ENCODE results near the gene CFAP65. TPM values are rescaled to one million over a fixed set of nuclear protein-coding genes. Genes with fewer than 3 reads are reported as not detected.

Gene CFAP65
- total and polyA plus RNA-seq, 2 of the 4 experiments (the other 2 are of a cell fraction), result not detected

- Histone ChIP-seq H2AFZ (replicated peaks; ENCODE audit: low read length, poor library complexity) (no peak overlapping the region), H4K8ac (ENCODE audit: low read depth in 2 of 2, low read length in 2 of 2) (no peak overlapping the region), H3K18ac (ENCODE audit: low read depth, low read length) (no peak overlapping the region), H2AK9ac (replicated peaks; ENCODE audit: low read depth, low read length, poor library complexity) (no peak overlapping the region), H2AK5ac (ENCODE audit: low read depth, low read length) (no peak overlapping the region), H4K5ac (ENCODE audit: low read depth, low read length) (no peak overlapping the region), H3K4me2 (ENCODE audit: low read depth, low read length) (no peak overlapping the region), H3K56ac (ENCODE audit: extremely low read depth, insufficient read depth, low read length) (no peak overlapping the region), H3K36me3 (ENCODE audit: control insufficient read depth, insufficient read depth, low read length) (no peaks in the 10 kb centered on the region), H3K23ac (ENCODE audit: low read depth, low read length) (no peak overlapping the region), H4K20me1 (ENCODE audit: insufficient read depth, low read length) (peaks cover 3% of the 10 kb centered on the region; the same call in 1 of the 2 replicates), H2BK20ac (ENCODE audit: low read depth, low read length) (no peak overlapping the region), H2BK120ac (ENCODE audit: low read depth, low read length) (no peak overlapping the region), H2BK5ac (ENCODE audit: low read depth, low read length, poor library complexity, severe bottlenecking) (no peak overlapping the region), H3K14ac (replicated peaks; ENCODE audit: low read depth, low read length) (no peak overlapping the region), H3K4me1 (ENCODE audit: control insufficient read depth, insufficient read depth, low read length) (0 out of 2 replicates have a peak, but pooled peaks cover 2% of the 10 kb centered on the region), H4K91ac (ENCODE audit: insufficient read depth, low read depth, low read length) (no peak overlapping the region), H3K27ac (ENCODE audit: insufficient read depth, low read length) (no peak overlapping the region), H3K9ac (ENCODE audit: low read depth, low read length) (no peak overlapping the region), H3K79me1 (ENCODE audit: low read depth in 1 of 2, low read length in 2 of 2) (no peaks in the 10 kb centered on the region), H3K4ac (ENCODE audit: low read depth, low read length) (no peak overlapping the region), H3K4me3 (ENCODE audit: insufficient read depth, low read depth, low read length) (no peak overlapping the region), H3K9me3 (ENCODE audit: control insufficient read depth, insufficient read depth, low read length) (no peaks in the 10 kb centered on the region), H3K9me1 (ENCODE audit: insufficient read depth, low read length) (no peaks in the 10 kb centered on the region; the same call in 1 of the 2 replicates), H3K27me3 (ENCODE audit: control insufficient read depth, insufficient read depth, low read length) (peaks cover 78% of the 10 kb centered on the region), H2BK15ac (ENCODE audit: low read depth, low read length) (no peak overlapping the region)
- no peak for TF ChIP-seq CEBPB (IDR thresholded peaks at IDR 0.05; ENCODE audit: low read depth, low read length)
- no peak for TF ChIP-seq FOS (IDR thresholded peaks at IDR 0.05; ENCODE audit: low read depth, low read length)
- TF ChIP-seq MXI1 (IDR thresholded peaks at IDR 0.05; ENCODE audit: borderline replicate concordance, low read depth, low read length), result no peak
- TF ChIP-seq SMC3 (IDR thresholded peaks at IDR 0.05; ENCODE audit: low read depth, low read length), result no peak
- no peak for TF ChIP-seq CTCF (conservative IDR thresholded peaks at IDR 0.05; ENCODE audit: low read depth, low read length)
- TF ChIP-seq RAD21 (IDR thresholded peaks at IDR 0.05; ENCODE audit: low read length), result no peak
- no peak for TF ChIP-seq USF2 (IDR thresholded peaks at IDR 0.05; ENCODE audit: low read depth, low read length)
- no peak for TF ChIP-seq MAFK (IDR thresholded peaks at IDR 0.05; ENCODE audit: low read depth, low read length)
- no peak for TF ChIP-seq MAZ (IDR thresholded peaks at IDR 0.05; ENCODE audit: borderline replicate concordance, low read depth, low read length)
- TF ChIP-seq RFX5 (IDR thresholded peaks at IDR 0.05; ENCODE audit: low read depth, low read length), result no peak
- no peak for TF ChIP-seq RCOR1 (IDR thresholded peaks at IDR 0.05; ENCODE audit: insufficient replicate concordance, low read length)
- no peak for TF ChIP-seq NFE2L2 (IDR thresholded peaks at IDR 0.05; ENCODE audit: low read depth, low read length)
- no peak for TF ChIP-seq POLR2A (IDR thresholded peaks at IDR 0.05; ENCODE audit: low read depth, low read length)
- no peak for TF ChIP-seq ELK1 (IDR thresholded peaks at IDR 0.05; ENCODE audit: borderline replicate concordance, low read depth, low read length)
- no TSS peak for BruUV-seq (replicated peaks)
- DNase-seq, result no peak
- dilution Hi-C loops (cut with HindIII; ENCODE audit: low sequenced_read_pairs, unreplicated experiment) (no loop called here), in situ Hi-C loops (cut with MboI; ENCODE audit: low sequenced_read_pairs) (no loop called here), intact Hi-C loops (cut with micrococcal nuclease) (no loop called here)
- ChIA-PET CTCF (interaction anchor here (0.6 kb wide), 1 partner anchor 13 kb away, joined by 3 read pairs; no protein-coding TSS in a partner anchor), POLR2A (ENCODE audit: unreplicated experiment) (no interaction called here)
- no peak for ATAC-seq (ENCODE audit: low read depth)
- WGBS, 2 experiments (ENCODE audit: extremely low coverage in 2 of 2, insufficient read length in 1 of 2), result 2% methylated on average over 8 of the region's 23 CpGs; no CpG with 5 or more reads in 1 of the 2 experiments
These were observed 57.9 kb downstream of the CFAP65 start for GRCh38 chr2:218983263-218983933.

Data from IMR-90 (cell line).